ENCODE data around the gene USP4. TPM values are rescaled to one million over a fixed set of nuclear protein-coding genes. Genes with fewer than 3 reads are reported as not detected.

USP4 gene
- total RNA-seq, 1 experiment from 2014 or later: 32.8 TPM

- Histone ChIP-seq H3K27me3 (replicated peaks; ENCODE audit: insufficient read depth, low read depth, low read length, poor library complexity) (no peaks in the 10 kb centered on the region), H3K36me3 (ENCODE audit: insufficient read depth, low read length, poor library complexity, severe bottlenecking) (no peaks in the 10 kb centered on the region), H3K27ac (ENCODE audit: low read depth, low read length, poor library complexity, severe bottlenecking) (no peak overlapping the region), H3K4me3 (ENCODE audit: low read depth, low read length, poor library complexity, severe bottlenecking) (no peak overlapping the region), H3K9me3 (ENCODE audit: low read depth, low read length, poor library complexity, severe bottlenecking) (no peaks in the 10 kb centered on the region), H3K4me1 (ENCODE audit: insufficient read depth, low read length, poor library complexity, severe bottlenecking) (no peaks in the 10 kb centered on the region)
- BruUV-seq (replicated peaks): no TSS peak
- no peak for DNase-seq (ENCODE audit: low spot score)
- intact Hi-C loops (cut with micrococcal nuclease; ENCODE audit: unreplicated experiment): no loop called here
- ChIA-PET CTCF (no interaction called here), POLR2A (ENCODE audit: low non-redundant PET) (no interaction called here)
- TF ChIP-seq EZH2 (IDR thresholded peaks at IDR 0.05; ENCODE audit: borderline replicate concordance, low read depth, low read length, poor library complexity, severe bottlenecking) (no peak), CTCF (conservative IDR thresholded peaks at IDR 0.05; ENCODE audit: low read depth, low read length) (no peak)
Observed at GRCh38 chr3:49387721-49388120, 47.9 kb upstream of the USP4 start.

GRCh38 chr3:49386056-49386756, 46.4 kb upstream of the USP4 start:
- no peak for DNase-seq (ENCODE audit: low spot score)
- ChIA-PET POLR2A (ENCODE audit: low non-redundant PET) (no interaction called here), CTCF (no interaction called here)
- H3K27ac ChIP-seq (ENCODE audit: low read depth, low read length, poor library complexity, severe bottlenecking): no peak overlapping the region
- BruUV-seq (replicated peaks): no TSS peak
- no peak overlapping the region for H3K4me3 ChIP-seq (ENCODE audit: low read depth, low read length, poor library complexity, severe bottlenecking)
- no peaks in the 10 kb centered on the region for H3K4me1 ChIP-seq (ENCODE audit: insufficient read depth, low read length, poor library complexity, severe bottlenecking)
- H3K36me3 ChIP-seq (ENCODE audit: insufficient read depth, low read length, poor library complexity, severe bottlenecking): no peaks in the 10 kb centered on the region
- intact Hi-C loops (cut with micrococcal nuclease; ENCODE audit: unreplicated experiment): no loop called here
- no peaks in the 10 kb centered on the region for H3K27me3 ChIP-seq (replicated peaks; ENCODE audit: insufficient read depth, low read depth, low read length, poor library complexity)
- no peak for TF ChIP-seq CTCF (conservative IDR thresholded peaks at IDR 0.05; ENCODE audit: low read depth, low read length)
- TF ChIP-seq EZH2 (IDR thresholded peaks at IDR 0.05; ENCODE audit: borderline replicate concordance, low read depth, low read length, poor library complexity, severe bottlenecking): no peak
- no peaks in the 10 kb centered on the region for H3K9me3 ChIP-seq (ENCODE audit: low read depth, low read length, poor library complexity, severe bottlenecking)

GRCh38 chr3:49385617-49386016, 45.8 kb upstream of the USP4 start:
- H3K4me3 ChIP-seq (ENCODE audit: low read depth, low read length, poor library complexity, severe bottlenecking): no peak overlapping the region
- intact Hi-C loops (cut with micrococcal nuclease; ENCODE audit: unreplicated experiment): no loop called here
- ChIA-PET POLR2A (ENCODE audit: low non-redundant PET) (no interaction called here), CTCF (no interaction called here)
- no TSS peak for BruUV-seq (replicated peaks)
- TF ChIP-seq CTCF (conservative IDR thresholded peaks at IDR 0.05; ENCODE audit: low read depth, low read length) (no peak), EZH2 (IDR thresholded peaks at IDR 0.05; ENCODE audit: borderline replicate concordance, low read depth, low read length, poor library complexity, severe bottlenecking) (no peak)
- H3K4me1 ChIP-seq (ENCODE audit: insufficient read depth, low read length, poor library complexity, severe bottlenecking): no peaks in the 10 kb centered on the region
- DNase-seq (ENCODE audit: low spot score): no peak
- no peaks in the 10 kb centered on the region for H3K27me3 ChIP-seq (replicated peaks; ENCODE audit: insufficient read depth, low read depth, low read length, poor library complexity)
- no peak overlapping the region for H3K27ac ChIP-seq (ENCODE audit: low read depth, low read length, poor library complexity, severe bottlenecking)
- no peaks in the 10 kb centered on the region for H3K36me3 ChIP-seq (ENCODE audit: insufficient read depth, low read length, poor library complexity, severe bottlenecking)
- no peaks in the 10 kb centered on the region for H3K9me3 ChIP-seq (ENCODE audit: low read depth, low read length, poor library complexity, severe bottlenecking)

Measured in A673 (cell line).